Gastrocnemius medialis (tissue), 4 donors: ENCODE results near the gene C1orf141. TPM values are rescaled to one million over a fixed set of nuclear protein-coding genes. Genes with fewer than 3 reads are reported as not detected.

Experiments used
- ATAC-seq, 2 donors: fragments of 150-250 bp; one replicate each; pipeline ENCODE4 v1.9.1; 2016
- DNase-seq, 2 donors: peaks; one replicate each; pipeline ENCODE4 v3.0.0-alpha.2; 2019
- H3K27ac ChIP-seq, 4 donors: fragments of 200-600 bp; sonication (generic); 1 replicate in 1 of 4; 2 replicates in 3 of 4; pipeline ENCODE4 v1.5.1; 2016 to 2018; ENCODE audit warnings: mild to moderate bottlenecking in 2 of 4, moderate library complexity in 1 of 4
- H3K27me3 ChIP-seq, 3 donors: fragments of 200-600 bp; sonication (generic) in 2 of 3; 1 replicate in 1 of 3; 2 replicates in 2 of 3; pipeline versions ENCODE4 v1.5.1 to v1.6.0; 2016 to 2019; ENCODE audit warnings: mild to moderate bottlenecking in 1 of 3, moderate library complexity in 1 of 3
- H3K36me3 ChIP-seq, 2 donors: fragments of 200-600 bp; sonication (generic) in 1 of 2; one replicate each; pipeline ENCODE4 v1.5.1; 2017 to 2018
- H3K4me1 ChIP-seq, 2 donors: fragments of 200-600 bp; sonication (generic) in 1 of 2; one replicate each; pipeline ENCODE4 v1.5.1; 2016 to 2017; ENCODE audit warnings: mild to moderate bottlenecking in 2 of 2
- H3K4me3 ChIP-seq, 4 donors: fragments of 200-600 bp; sonication (generic) in 3 of 4; 1 replicate in 1 of 4; 2 replicates in 3 of 4; pipeline ENCODE4 v1.5.1; 2016 to 2019; ENCODE audit warnings: mild to moderate bottlenecking in 2 of 4
- H3K9me3 ChIP-seq, 3 donors: fragments of 200-600 bp; sonication (generic) in 2 of 3; 1 replicate in 1 of 3; 2 replicates in 2 of 3; pipeline ENCODE4 v1.5.1; 2016 to 2019
- CTCF ChIP-seq, 5 experiments: fragments of 450-650 bp in 3 of 5; fragments of 200-600 bp in 2 of 5; sonication (generic) in 2 of 5; IDR thresholded peaks in 4 of 5; conservative IDR thresholded peaks in 1 of 5; 1 replicate in 4 of 5; 2 replicates in 1 of 5; pipeline ENCODE4 v1.5.1; 2016 to 2019; ENCODE audit warnings: antibody characterized with exemption in 5 of 5, mild to moderate bottlenecking in 3 of 5, moderate library complexity in 3 of 5
- POLR2A ChIP-seq, 2 donors: fragments of 450-650 bp; IDR thresholded peaks; one replicate each; pipeline ENCODE4 v1.6.1; 2017; ENCODE audit warnings: antibody characterized with exemption in 2 of 2, mild to moderate bottlenecking in 2 of 2, moderate library complexity in 2 of 2
- in situ Hi-C, 4 donors: fragments of 200-750 bp; cut with MboI; loops; one replicate each; pipeline versions ENCODE4 v1.15.0 to v1.8.0; 2017; ENCODE audit warnings: low sequenced_read_pairs in 4 of 4
- intact Hi-C: fragments of 100-400 bp; cut with DNase I; formaldehyde crosslinking; loops from one replicate; pipeline ENCODE4 v1.15.1; 2023; ENCODE audit warnings: low total_unique reads
- total RNA-seq, 4 donors: library from RNA; depleted of rRNA; stranded (reverse); fragments of >200 nt; gene quantifications; one replicate each; pipeline versions ENCODE4 v1.1.0 to v1.2.3, GENCODE V29; 2016

C1orf141 gene
- total RNA-seq, 4 donors from 2014 or later: not detected

- no peak for ATAC-seq
- Histone ChIP-seq H3K27ac (no peak overlapping the region), H3K4me1 (no peaks in the 10 kb centered on the region), H3K9me3 (no peaks in the 10 kb centered on the region), H3K36me3 (no peaks in the 10 kb centered on the region), H3K27me3 (no peaks in the 10 kb centered on the region), H3K4me3 (no peak overlapping the region)
- TF ChIP-seq POLR2A (IDR thresholded peaks at IDR 0.05): no peak
- TF ChIP-seq CTCF (IDR thresholded peaks at IDR 0.05 in 4 of 5, conservative IDR thresholded peaks at IDR 0.05 in 1 of 5): no peak
- intact Hi-C loops (no loop called here), in situ Hi-C loops (no loop called here)
- no peak for DNase-seq
Measured at GRCh38 chr1:67171978-67172377, 37.2 kb upstream of the C1orf141 start.

- DNase-seq (no peak), ATAC-seq (no peak)
- Histone ChIP-seq H3K4me3 (no peak overlapping the region), H3K9me3 (no peaks in the 10 kb centered on the region), H3K4me1 (no peaks in the 10 kb centered on the region), H3K36me3 (no peaks in the 10 kb centered on the region), H3K27ac (no peak overlapping the region), H3K27me3 (no peaks in the 10 kb centered on the region)
- intact Hi-C loops (no loop called here), in situ Hi-C loops (no loop called here)
- no peak for TF ChIP-seq CTCF (IDR thresholded peaks at IDR 0.05 in 4 of 5, conservative IDR thresholded peaks at IDR 0.05 in 1 of 5)
- TF ChIP-seq POLR2A (IDR thresholded peaks at IDR 0.05): no peak
Measured at GRCh38 chr1:67171574-67171955, 36.8 kb upstream of the C1orf141 start.

- no peak for TF ChIP-seq CTCF (IDR thresholded peaks at IDR 0.05 in 4 of 5, conservative IDR thresholded peaks at IDR 0.05 in 1 of 5)
- no peak for TF ChIP-seq POLR2A (IDR thresholded peaks at IDR 0.05)
- no peak overlapping the region for H3K27ac ChIP-seq
- H3K4me3 ChIP-seq: no peak overlapping the region
- DNase-seq (no peak), ATAC-seq (no peak)
- no peaks in the 10 kb centered on the region for H3K27me3 ChIP-seq
- no peaks in the 10 kb centered on the region for H3K36me3 ChIP-seq
- no peaks in the 10 kb centered on the region for H3K4me1 ChIP-seq
- in situ Hi-C loops (no loop called here), intact Hi-C loops (no loop called here)
- no peaks in the 10 kb centered on the region for H3K9me3 ChIP-seq
Measured at GRCh38 chr1:67170751-67171573, 36.2 kb upstream of the C1orf141 start.

- in situ Hi-C loops: no loop called here
- Histone ChIP-seq H3K4me1 (no peaks in the 10 kb centered on the region), H3K27me3 (no peaks in the 10 kb centered on the region), H3K9me3 (no peaks in the 10 kb centered on the region), H3K4me3 (no peak overlapping the region), H3K36me3 (no peaks in the 10 kb centered on the region), H3K27ac (no peak overlapping the region)
- no peak for ATAC-seq
- intact Hi-C loops: no loop called here
- TF ChIP-seq POLR2A (IDR thresholded peaks at IDR 0.05) (no peak), CTCF (IDR thresholded peaks at IDR 0.05 in 4 of 5, conservative IDR thresholded peaks at IDR 0.05 in 1 of 5) (no peak)
- DNase-seq: no peak
Measured at GRCh38 chr1:67169932-67170331, 35.2 kb upstream of the C1orf141 start.

- Histone ChIP-seq H3K9me3 (no peaks in the 10 kb centered on the region), H3K36me3 (no peaks in the 10 kb centered on the region), H3K27ac (no peak overlapping the region), H3K27me3 (no peaks in the 10 kb centered on the region), H3K4me1 (no peaks in the 10 kb centered on the region), H3K4me3 (no peak overlapping the region)
- TF ChIP-seq CTCF (IDR thresholded peaks at IDR 0.05 in 4 of 5, conservative IDR thresholded peaks at IDR 0.05 in 1 of 5) (no peak), POLR2A (IDR thresholded peaks at IDR 0.05) (no peak)
- DNase-seq: no peak
- intact Hi-C loops (no loop called here), in situ Hi-C loops (no loop called here)
- ATAC-seq: no peak
Measured at GRCh38 chr1:67169496-67169895, 34.7 kb upstream of the C1orf141 start.
